GM21576 (cell line): Measurements from ENCODE around the gene ETDA.
"Not testable (repeated sequence)": the region's sequence is repeated elsewhere in the genome, so short reads cannot be mapped to it uniquely, and the experiment has no call there.

Source experiments
- ATAC-seq: cut with Tn5 transposase; IDR thresholded peaks from one replicate; pipeline ENCODE4 v1.9.1; 2021; ENCODE audit warnings: mild to moderate bottlenecking, moderate library complexity; ENCODE audit not compliant: unreplicated experiment

Gene ETDA

GRCh38 chrX:135252011-135252518 is at the start of gene ETDA:
TSS of gene ETDA (plus strand) at chrX:135252061. CDS start at chrX:135253277, 1,216 bp downstream.
- ATAC-seq = not testable (repeated sequence)

- not testable (repeated sequence) for ATAC-seq
These were observed 45.4 kb upstream of the ETDA start for GRCh38 chrX:135206427-135206826.

GRCh38 chrX:135213200-135213844 is 38.5 kb upstream of the ETDA start:
- ATAC-seq = no peak

GRCh38 chrX:135245989-135246388 is 5.9 kb upstream of the ETDA start:
- ATAC-seq = not testable (repeated sequence)

- not testable (repeated sequence) for ATAC-seq
These were observed 4.3 kb downstream of the ETDA start for GRCh38 chrX:135256087-135256684.

- ATAC-seq = no peak
These were observed 5.1 kb downstream of the ETDA start for GRCh38 chrX:135256923-135257322.

- no peak for ATAC-seq
These were observed 5.6 kb downstream of the ETDA start for GRCh38 chrX:135257469-135257868.

GRCh38 chrX:135260976-135261375 is 9.1 kb downstream of the ETDA start:
- ATAC-seq = not testable (repeated sequence)

- ATAC-seq = not testable (repeated sequence)
These were observed 11.5 kb downstream of the ETDA start for GRCh38 chrX:135263376-135263775.

- no peak for ATAC-seq
These were observed 12.3 kb downstream of the ETDA start for GRCh38 chrX:135264206-135264605.

GRCh38 chrX:135273162-135273561 is 21.3 kb downstream of the ETDA start:
- ATAC-seq = no peak

GRCh38 chrX:135275973-135276372 is 24.1 kb downstream of the ETDA start:
- no peak for ATAC-seq

GRCh38 chrX:135287266-135287823 is 35.5 kb downstream of the ETDA start:
- no peak for ATAC-seq

- ATAC-seq = peak; percentile 98
These were observed 43.5 kb downstream of the ETDA start for GRCh38 chrX:135295238-135295943.

- peak; percentile 51 for ATAC-seq
These were observed 44.1 kb downstream of the ETDA start for GRCh38 chrX:135295944-135296305.

- no peak for ATAC-seq
These were observed 50.5 kb downstream of the ETDA start for GRCh38 chrX:135302269-135302873.
